22Rv1 (cell line): ENCODE results near the gene CCNB2.

Experiments
- ZFX ChIP-seq: fragments of 450-650 bp; IDR thresholded peaks from 2 replicates; pipeline ENCODE4 v1.6.1; 2017; ENCODE audit warnings: antibody characterized with exemption, borderline replicate concordance
- TF ChIP-seq, protein P1 (sequence below): fragments of 450-650 bp; IDR thresholded peaks from 2 replicates; pipeline ENCODE4 v1.5.1; 2017; ENCODE audit warnings: mild to moderate bottlenecking

DNA sequence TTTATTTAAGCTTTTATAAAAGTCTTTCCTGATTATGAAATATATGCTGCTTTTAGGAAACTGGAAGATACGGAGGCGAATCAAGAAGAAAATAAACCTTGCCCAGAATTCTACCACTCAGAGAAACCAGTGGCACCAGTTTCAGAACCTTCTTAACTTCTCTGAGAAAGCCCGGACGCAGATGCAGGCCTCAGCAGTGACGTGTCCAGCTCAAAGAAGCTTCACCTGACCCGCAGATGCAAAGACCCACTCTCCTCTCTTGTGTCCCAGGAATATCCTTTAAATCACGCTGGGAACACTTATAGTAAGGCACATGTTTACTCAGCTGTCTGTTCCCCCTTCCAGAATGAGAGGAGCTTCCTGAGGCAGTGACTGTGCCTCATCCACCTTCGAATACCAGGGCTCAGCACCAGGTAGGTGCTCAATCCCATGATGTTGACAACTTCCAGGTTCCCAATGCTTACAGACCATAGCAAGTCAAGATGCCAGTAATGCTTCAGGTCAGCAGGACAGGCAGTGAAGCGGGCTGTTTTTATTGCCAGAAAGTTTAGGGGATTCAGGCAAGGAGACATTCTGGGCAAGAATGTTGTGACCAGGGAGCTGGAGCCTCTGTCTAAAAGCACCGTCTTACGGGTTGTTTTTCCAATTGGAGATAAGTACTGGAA is 61.8 kb downstream of the CCNB2 start:
- TF ChIP-seq, protein P1, sequence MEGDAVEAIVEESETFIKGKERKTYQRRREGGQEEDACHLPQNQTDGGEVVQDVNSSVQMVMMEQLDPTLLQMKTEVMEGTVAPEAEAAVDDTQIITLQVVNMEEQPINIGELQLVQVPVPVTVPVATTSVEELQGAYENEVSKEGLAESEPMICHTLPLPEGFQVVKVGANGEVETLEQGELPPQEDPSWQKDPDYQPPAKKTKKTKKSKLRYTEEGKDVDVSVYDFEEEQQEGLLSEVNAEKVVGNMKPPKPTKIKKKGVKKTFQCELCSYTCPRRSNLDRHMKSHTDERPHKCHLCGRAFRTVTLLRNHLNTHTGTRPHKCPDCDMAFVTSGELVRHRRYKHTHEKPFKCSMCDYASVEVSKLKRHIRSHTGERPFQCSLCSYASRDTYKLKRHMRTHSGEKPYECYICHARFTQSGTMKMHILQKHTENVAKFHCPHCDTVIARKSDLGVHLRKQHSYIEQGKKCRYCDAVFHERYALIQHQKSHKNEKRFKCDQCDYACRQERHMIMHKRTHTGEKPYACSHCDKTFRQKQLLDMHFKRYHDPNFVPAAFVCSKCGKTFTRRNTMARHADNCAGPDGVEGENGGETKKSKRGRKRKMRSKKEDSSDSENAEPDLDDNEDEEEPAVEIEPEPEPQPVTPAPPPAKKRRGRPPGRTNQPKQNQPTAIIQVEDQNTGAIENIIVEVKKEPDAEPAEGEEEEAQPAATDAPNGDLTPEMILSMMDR: no peak
- no peak for TF ChIP-seq ZFX
